Tibial nerve (tissue), 4 donors: ENCODE measurements around the gene NKAIN2. TPM values are rescaled to one million over a fixed set of nuclear protein-coding genes. Genes with fewer than 3 reads are reported as not detected.
"Not testable (repeated sequence)": the region's sequence is repeated elsewhere in the genome, so short reads cannot be mapped to it uniquely, and the experiment has no call there.

Source experiments
- DNase-seq, 2 donors: peaks; one replicate each; pipeline ENCODE4 v3.0.0-alpha.2; 2019; ENCODE audit warnings: low spot score in 2 of 2
- H3K27ac ChIP-seq, 4 donors: fragments of 200-600 bp; sonication (generic) in 3 of 4; one replicate each; pipeline ENCODE4 v1.5.1; 2017 to 2019; ENCODE audit warnings: mild to moderate bottlenecking in 1 of 4
- H3K27me3 ChIP-seq, 2 donors: fragments of 200-600 bp; sonication (generic) in 1 of 2; one replicate each; pipeline versions ENCODE4 v1.5.1 to v1.6.0; 2017 to 2019
- H3K36me3 ChIP-seq, 3 donors: fragments of 200-600 bp; sonication (generic); one replicate each; pipeline ENCODE4 v1.5.1; 2018 to 2019
- H3K4me1 ChIP-seq, 4 donors: fragments of 200-600 bp; sonication (generic) in 3 of 4; one replicate each; pipeline ENCODE4 v1.5.1; 2017 to 2019
- H3K4me3 ChIP-seq, 4 donors: fragments of 200-600 bp; sonication (generic) in 3 of 4; one replicate each; pipeline ENCODE4 v1.5.1; 2017 to 2019; ENCODE audit warnings: mild to moderate bottlenecking in 1 of 4, moderate library complexity in 1 of 4
- H3K9me3 ChIP-seq, 4 donors: fragments of 200-600 bp; sonication (generic) in 3 of 4; one replicate each; pipeline ENCODE4 v1.5.1; 2017 to 2019
- EP300 ChIP-seq, 2 donors: sonication (generic); formaldehyde crosslinking; IDR thresholded peaks; one replicate each; pipeline ENCODE4 v1.6.1; 2017; ENCODE audit warnings: antibody characterized with exemption in 2 of 2, mild to moderate bottlenecking in 1 of 2
- POLR2A ChIP-seq, 2 donors: fragments of 450-650 bp; IDR thresholded peaks; one replicate each; pipeline ENCODE4 v1.6.1; 2017; ENCODE audit warnings: antibody characterized with exemption in 2 of 2, mild to moderate bottlenecking in 2 of 2, moderate library complexity in 2 of 2
- WGBS, 2 donors: methylation state at CpG; one replicate each; pipeline ENCODE4 v1.1.5; 2018; 5-methylcytosine and 5-hydroxymethylcytosine counted together
- total RNA-seq, 4 donors: library from RNA; depleted of rRNA; stranded (reverse); fragments of >200 nt; gene quantifications; one replicate each; pipeline ENCODE4 v1.1.0, GENCODE V29; 2016
- TF ChIP-seq, protein P1 (sequence below), 5 experiments: fragments of 200-600 bp in 3 of 5; fragments of 450-650 bp in 2 of 5; sonication (generic) in 3 of 5; IDR thresholded peaks; one replicate each; pipeline ENCODE4 v1.5.1; 2016 to 2019; ENCODE audit warnings: antibody characterized with exemption in 5 of 5, mild to moderate bottlenecking in 3 of 5, moderate library complexity in 2 of 5

The NKAIN2 gene
- total RNA-seq, 4 donors from 2014 or later, result 8.1 to 20.8 (median 15.2) TPM

GRCh38 chr6:124546601-124547000 is 742.9 kb downstream of the NKAIN2 start:
- no peak overlapping the region for H3K4me3 ChIP-seq
- H3K9me3 ChIP-seq, result no peaks in the 10 kb centered on the region
- H3K4me1 ChIP-seq, result no peaks in the 10 kb centered on the region
- 45 to 51% methylated on average over 2 of the region's 2 CpGs for WGBS, 2 donors
- H3K27ac ChIP-seq, result no peak overlapping the region
- H3K27me3 ChIP-seq, result no peaks in the 10 kb centered on the region
- DNase-seq, result no peak
- TF ChIP-seq POLR2A (IDR thresholded peaks at IDR 0.05), result no peak
- no peak for TF ChIP-seq EP300 (IDR thresholded peaks at IDR 0.05)
- TF ChIP-seq, protein P1, sequence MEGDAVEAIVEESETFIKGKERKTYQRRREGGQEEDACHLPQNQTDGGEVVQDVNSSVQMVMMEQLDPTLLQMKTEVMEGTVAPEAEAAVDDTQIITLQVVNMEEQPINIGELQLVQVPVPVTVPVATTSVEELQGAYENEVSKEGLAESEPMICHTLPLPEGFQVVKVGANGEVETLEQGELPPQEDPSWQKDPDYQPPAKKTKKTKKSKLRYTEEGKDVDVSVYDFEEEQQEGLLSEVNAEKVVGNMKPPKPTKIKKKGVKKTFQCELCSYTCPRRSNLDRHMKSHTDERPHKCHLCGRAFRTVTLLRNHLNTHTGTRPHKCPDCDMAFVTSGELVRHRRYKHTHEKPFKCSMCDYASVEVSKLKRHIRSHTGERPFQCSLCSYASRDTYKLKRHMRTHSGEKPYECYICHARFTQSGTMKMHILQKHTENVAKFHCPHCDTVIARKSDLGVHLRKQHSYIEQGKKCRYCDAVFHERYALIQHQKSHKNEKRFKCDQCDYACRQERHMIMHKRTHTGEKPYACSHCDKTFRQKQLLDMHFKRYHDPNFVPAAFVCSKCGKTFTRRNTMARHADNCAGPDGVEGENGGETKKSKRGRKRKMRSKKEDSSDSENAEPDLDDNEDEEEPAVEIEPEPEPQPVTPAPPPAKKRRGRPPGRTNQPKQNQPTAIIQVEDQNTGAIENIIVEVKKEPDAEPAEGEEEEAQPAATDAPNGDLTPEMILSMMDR (IDR thresholded peaks at IDR 0.05), result no peak
- no peaks in the 10 kb centered on the region for H3K36me3 ChIP-seq

- Histone ChIP-seq H3K36me3 (no peaks in the 10 kb centered on the region), H3K4me3 (no peak overlapping the region), H3K4me1 (no peaks in the 10 kb centered on the region), H3K27ac (no peak overlapping the region), H3K27me3 (no peaks in the 10 kb centered on the region), H3K9me3 (peaks cover 0 to 4% (median 0%) of the 10 kb centered on the region in 4 donors)
- TF ChIP-seq EP300 (IDR thresholded peaks at IDR 0.05) (no peak), POLR2A (IDR thresholded peaks at IDR 0.05) (no peak)
- TF ChIP-seq, protein P1 (IDR thresholded peaks at IDR 0.05), result no peak
- 61 to 70% methylated on average over 3 of the region's 3 CpGs for WGBS, 2 donors
- no peak for DNase-seq
These were observed 748.1 kb downstream of the NKAIN2 start for GRCh38 chr6:124551711-124552233.

DNA sequence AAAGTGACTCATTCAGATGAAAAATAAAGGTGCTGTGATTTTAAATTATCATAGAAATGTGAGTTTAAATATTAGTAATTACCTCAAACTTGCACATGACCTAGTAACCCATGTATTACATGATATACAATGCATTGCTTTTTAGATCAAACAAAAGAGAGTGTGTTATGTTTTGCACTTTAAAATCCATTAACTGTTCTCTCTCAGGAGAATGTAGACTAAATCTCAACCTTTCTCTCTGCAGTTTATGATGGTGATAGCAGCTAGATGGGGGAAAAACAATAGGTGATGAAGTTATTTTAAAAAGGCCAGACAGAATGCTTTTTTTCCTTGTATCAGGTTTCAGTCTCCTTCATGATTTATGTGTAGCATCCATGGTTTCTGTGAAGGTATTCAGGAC is 754.2 kb downstream of the NKAIN2 start:
- no peak overlapping the region for H3K27ac ChIP-seq
- peaks cover 0 to 4% (median 0%) of the 10 kb centered on the region in 4 donors for H3K9me3 ChIP-seq
- TF ChIP-seq EP300 (IDR thresholded peaks at IDR 0.05) (no peak), POLR2A (IDR thresholded peaks at IDR 0.05) (no peak)
- TF ChIP-seq, protein P1 (IDR thresholded peaks at IDR 0.05), result no peak
- DNase-seq, result no peak
- no peaks in the 10 kb centered on the region for H3K36me3 ChIP-seq
- H3K27me3 ChIP-seq, result no peaks in the 10 kb centered on the region
- no peak overlapping the region for H3K4me3 ChIP-seq
- no peaks in the 10 kb centered on the region for H3K4me1 ChIP-seq

- H3K4me3 ChIP-seq, H3K27ac ChIP-seq, DNase-seq, H3K9me3 ChIP-seq, H3K27me3 ChIP-seq, H3K36me3 ChIP-seq, H3K4me1 ChIP-seq: not testable (repeated sequence)
- 88 to 93% methylated on average over 2 of the region's 2 CpGs for WGBS, 2 donors
These were observed 756.4 kb downstream of the NKAIN2 start for GRCh38 chr6:124560078-124560477.

GRCh38 chr6:124560873-124561567 is 757.4 kb downstream of the NKAIN2 start:
- Histone ChIP-seq H3K36me3 (no peaks in the 10 kb centered on the region), H3K27ac (no peak overlapping the region), H3K4me3 (no peak overlapping the region), H3K27me3 (no peaks in the 10 kb centered on the region), H3K4me1 (no peaks in the 10 kb centered on the region), H3K9me3 (peaks cover 0 to 4% (median 0%) of the 10 kb centered on the region in 4 donors)
- WGBS, 2 donors, result 67 to 68% methylated on average over 3 of the region's 3 CpGs
- TF ChIP-seq POLR2A (IDR thresholded peaks at IDR 0.05), result no peak
- TF ChIP-seq, protein P1 (IDR thresholded peaks at IDR 0.05), result no peak
- no peak for TF ChIP-seq EP300 (IDR thresholded peaks at IDR 0.05)
- no peak for DNase-seq
